Endothelial cell of umbilical vein (primary cell): ENCODE results near the gene CERK. TPM values are rescaled to one million over a fixed set of nuclear protein-coding genes. Genes with fewer than 3 reads are reported as not detected.

Source experiments
- BruUV-seq: library from RNA; stranded (reverse); fragments of 400-500 nt; replicated peaks from 2 replicates; lab custom pipeline; 2021; lab: Mats Ljungman, UMichigan
- CTCF ChIA-PET: fragments of 300-600, 350-600 bp; sonication (Branson Sonifier 250); formaldehyde crosslinking; loops from one replicate; lab custom pipeline; 2021; ENCODE audit warnings: antibody characterized with exemption, inconsistent platforms; lab: Charles Lee
- POLR2A ChIA-PET: fragments of 300-600, 350-600 bp; sonication (Branson Sonifier 250); formaldehyde crosslinking; loops from one replicate; lab custom pipeline; 2021; ENCODE audit warnings: antibody characterized with exemption, inconsistent platforms; lab: Charles Lee
- DNase-seq: peaks from one replicate; pipeline ENCODE4 v3.0.0-alpha.2; 2011; ENCODE audit warnings: low read depth, low spot score
- FAIRE-seq: peaks from 2 replicates; lab custom pipeline; 2011; peaks lifted over from hg19 to GRCh38; lab: Jason Lieb, UNC
- H2AFZ ChIP-seq: 2 replicates; pipeline ENCODE4 v1.6.0; 2012; ENCODE audit warnings: low read depth, low read length, control low read depth, inconsistent platforms
- H3K27ac ChIP-seq: 2 replicates; pipeline ENCODE4 v1.5.1; 2011; ENCODE audit warnings: low read depth, mild to moderate bottlenecking, control low read depth, low read length, moderate library complexity; ENCODE audit not compliant: insufficient read depth
- H3K27me3 ChIP-seq, 2 experiments: 2 replicates each; pipeline versions ENCODE4 v1.6.0 to v1.6.1; 2011; ENCODE audit warnings: low read length in 2 of 2, mixed read lengths in 1 of 2; ENCODE audit not compliant: control insufficient read depth in 2 of 2, insufficient read depth in 2 of 2
- H3K36me3 ChIP-seq, 2 experiments: 2 replicates in 1 of 2; 3 replicates in 1 of 2; pipeline ENCODE4 v1.5.1; 2011; ENCODE audit warnings: low read length in 2 of 2, mild to moderate bottlenecking in 1 of 2, moderate library complexity in 1 of 2; ENCODE audit not compliant: control insufficient read depth in 2 of 2, insufficient read depth in 2 of 2; ENCODE audit errors: extremely low read depth in 1 of 2
- H3K4me1 ChIP-seq: 3 replicates; pipeline ENCODE4 v1.5.1; 2011; ENCODE audit warnings: mild to moderate bottlenecking, low read length; ENCODE audit not compliant: control insufficient read depth, insufficient read depth; ENCODE audit errors: extremely low read depth
- H3K4me2 ChIP-seq: 2 replicates; pipeline ENCODE4 v1.6.1; 2011; ENCODE audit warnings: low read length, control low read depth, mixed read lengths; ENCODE audit not compliant: insufficient read depth
- H3K4me3 ChIP-seq, 3 experiments: fragments of 200-600 bp in 1 of 3; sonication (generic), shearing (Covaris generic) in 1 of 3; replicated peaks in 1 of 3; 2 replicates each; pipeline ENCODE4 v1.5.1; 2011 to 2016; ENCODE audit warnings: control low read depth in 3 of 3, low read length in 3 of 3, mild to moderate bottlenecking in 2 of 3, inconsistent platforms in 1 of 3, low read depth in 1 of 3, moderate library complexity in 1 of 3; ENCODE audit not compliant: insufficient read depth in 1 of 3
- H3K79me2 ChIP-seq: 2 replicates; pipeline ENCODE4 v1.6.0; 2012; ENCODE audit warnings: low read length, inconsistent platforms; ENCODE audit not compliant: control insufficient read depth, insufficient read depth
- H3K9ac ChIP-seq: replicated peaks from 2 replicates; pipeline ENCODE3; 2011; ENCODE audit warnings: low read length, control low read depth; ENCODE audit not compliant: insufficient read depth; ENCODE audit errors: extremely low read depth
- H3K9me1 ChIP-seq: replicated peaks from 3 replicates; pipeline ENCODE4 v1.6.0; 2011; ENCODE audit warnings: mild to moderate bottlenecking, low read length; ENCODE audit not compliant: control insufficient read depth, insufficient read depth; ENCODE audit errors: extremely low read depth
- H3K9me3 ChIP-seq: replicated peaks from 2 replicates; pipeline ENCODE4 v1.5.1; 2012; ENCODE audit warnings: low read length, inconsistent platforms; ENCODE audit not compliant: control insufficient read depth, insufficient read depth
- H4K20me1 ChIP-seq: replicated peaks from 2 replicates; pipeline ENCODE3; 2011; ENCODE audit warnings: mild to moderate bottlenecking, low read length; ENCODE audit not compliant: control insufficient read depth, insufficient read depth; ENCODE audit errors: extremely low read depth
- FOS ChIP-seq: IDR thresholded peaks from 2 replicates; pipeline ENCODE4 v1.6.1; 2011; ENCODE audit warnings: mild to moderate bottlenecking, low read length, moderate library complexity, borderline replicate concordance; ENCODE audit not compliant: insufficient read depth
- GATA2 ChIP-seq: IDR thresholded peaks from 2 replicates; pipeline ENCODE4 v1.7.0; 2011; ENCODE audit warnings: low read depth, mild to moderate bottlenecking, moderate library complexity, mixed read lengths, low read length; ENCODE audit not compliant: insufficient read length, insufficient read depth
- JUN ChIP-seq: IDR thresholded peaks from 2 replicates; pipeline ENCODE4 v1.6.1; 2011; ENCODE audit warnings: borderline replicate concordance, low read depth; ENCODE audit not compliant: insufficient read length, insufficient read depth
- POLR2AphosphoS5 ChIP-seq: IDR thresholded peaks from 2 replicates; pipeline ENCODE4 v1.6.1; 2012; ENCODE audit warnings: low read depth, mild to moderate bottlenecking, control low read depth, low read length, moderate library complexity; ENCODE audit not compliant: insufficient read depth
- dilution Hi-C: fragments of 300-500 bp; cut with MboI; formaldehyde crosslinking; loops from one replicate; pipeline ENCODE4 v1.15.0; 2019; ENCODE audit warnings: low sequenced_read_pairs; ENCODE audit not compliant: extremely low pct_ligation_motif_present
- intact Hi-C: fragments of 100-400 bp; cut with micrococcal nuclease; formaldehyde crosslinking; loops from one replicate; pipeline ENCODE4 v1.10.0; 2022
- polyA plus RNA-seq, 4 experiments: library from polyadenylated mRNA; depleted of rRNA in 3 of 4; stranded (reverse) in 3 of 4; unstranded in 1 of 4; fragments of >200 nt; gene quantifications; 2 replicates each; pipeline versions ENCODE4 v1.2.1 to v1.2.3, GENCODE V29; 2011 to 2012; ENCODE audit warnings: missing spikeins in 1 of 4
- total RNA-seq: library from RNA; stranded (reverse); gene quantifications from 2 replicates; pipeline ENCODE4 v1.2.3, GENCODE V29; 2021

CERK gene
- total and polyA plus RNA-seq, 2 donors (not counting 3 experiments of a cell fraction or from before 2014, with no cell fraction given): 61.1 to 88.0 TPM

GRCh38 chr22:46776876-46777608 lies 39.0 kb upstream of the CERK start:
- intact Hi-C loops: no loop called here
- TF ChIP-seq FOS (no peak), GATA2 (no peak), POLR2AphosphoS5 (no peak), JUN (no peak)
- Histone ChIP-seq H3K4me2 (no peak overlapping the region), H3K9ac (no peak overlapping the region), H3K4me1 (no peaks in the 10 kb centered on the region), H3K79me2 (peaks cover 38% of the 10 kb centered on the region), H2AFZ (no peak overlapping the region), H3K27ac (no peak overlapping the region), H3K9me1 (no peaks in the 10 kb centered on the region), H3K36me3 (no peaks in the 10 kb centered on the region), H3K4me3 (no peak overlapping the region), H4K20me1 (no peaks in the 10 kb centered on the region), H3K27me3 (no peaks in the 10 kb centered on the region), H3K9me3 (no peaks in the 10 kb centered on the region)
- ChIA-PET CTCF (interaction anchor here (1.6 kb wide), 1 partner anchor 22 kb away, joined by 5 read pairs; no protein-coding TSS in a partner anchor), POLR2A (no interaction called here)
- dilution Hi-C loops: no loop called here
- BruUV-seq: no TSS peak
- FAIRE-seq (no peak), DNase-seq (no peak)
